Measurements from ENCODE around the gene OPCML.

DNA sequence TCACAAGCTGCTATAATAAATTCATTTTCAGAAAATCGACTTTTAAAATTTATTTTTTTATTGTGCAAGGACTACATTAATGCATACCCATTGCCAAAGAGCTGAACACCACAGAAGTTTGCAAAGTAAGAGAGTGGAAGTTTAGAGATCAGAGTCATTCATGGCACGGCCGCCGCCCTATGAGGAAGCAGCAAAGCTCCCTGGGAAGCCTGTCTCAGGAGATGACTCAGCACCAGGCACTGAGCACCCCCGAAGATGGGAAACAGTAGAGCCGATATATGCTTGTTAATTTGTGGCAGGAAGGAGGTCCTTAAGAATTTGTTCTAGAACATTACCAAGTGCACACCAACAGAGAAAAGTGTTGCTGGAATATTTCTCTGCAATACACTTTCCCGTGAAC lies 693.7 kb downstream of the OPCML start:
- TF ChIP-seq, protein P1, sequence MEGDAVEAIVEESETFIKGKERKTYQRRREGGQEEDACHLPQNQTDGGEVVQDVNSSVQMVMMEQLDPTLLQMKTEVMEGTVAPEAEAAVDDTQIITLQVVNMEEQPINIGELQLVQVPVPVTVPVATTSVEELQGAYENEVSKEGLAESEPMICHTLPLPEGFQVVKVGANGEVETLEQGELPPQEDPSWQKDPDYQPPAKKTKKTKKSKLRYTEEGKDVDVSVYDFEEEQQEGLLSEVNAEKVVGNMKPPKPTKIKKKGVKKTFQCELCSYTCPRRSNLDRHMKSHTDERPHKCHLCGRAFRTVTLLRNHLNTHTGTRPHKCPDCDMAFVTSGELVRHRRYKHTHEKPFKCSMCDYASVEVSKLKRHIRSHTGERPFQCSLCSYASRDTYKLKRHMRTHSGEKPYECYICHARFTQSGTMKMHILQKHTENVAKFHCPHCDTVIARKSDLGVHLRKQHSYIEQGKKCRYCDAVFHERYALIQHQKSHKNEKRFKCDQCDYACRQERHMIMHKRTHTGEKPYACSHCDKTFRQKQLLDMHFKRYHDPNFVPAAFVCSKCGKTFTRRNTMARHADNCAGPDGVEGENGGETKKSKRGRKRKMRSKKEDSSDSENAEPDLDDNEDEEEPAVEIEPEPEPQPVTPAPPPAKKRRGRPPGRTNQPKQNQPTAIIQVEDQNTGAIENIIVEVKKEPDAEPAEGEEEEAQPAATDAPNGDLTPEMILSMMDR (conservative IDR thresholded peaks at IDR 0.05; ENCODE audit: low read depth, low read length), result no peak
- no peak for TF ChIP-seq EZH2 (IDR thresholded peaks at IDR 0.05; ENCODE audit: low read length, unreplicated experiment)

Data from PC-3 (cell line).